Measurements from ENCODE around the gene FOXC2.

FOXC2 gene

DNA sequence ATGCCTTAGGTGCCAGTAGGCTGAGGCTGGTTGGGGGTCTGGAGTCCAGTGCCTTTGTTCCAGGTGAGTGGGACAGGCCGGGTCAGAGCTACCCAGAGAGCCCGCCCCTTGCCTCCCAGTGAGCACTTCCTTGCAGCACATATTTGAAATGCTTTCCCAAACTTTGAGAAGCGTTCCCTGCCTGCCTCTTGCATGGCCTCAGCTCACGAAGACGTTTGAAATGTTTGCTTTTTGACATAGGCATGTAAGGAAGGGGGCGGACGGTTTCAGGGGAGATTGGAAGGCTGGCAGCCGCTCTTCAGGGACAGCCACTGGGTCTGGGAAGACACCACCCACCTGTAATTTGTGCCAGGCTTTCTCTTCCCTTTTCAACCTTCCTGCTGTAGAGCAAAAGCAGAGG lies 6.6 kb downstream of the FOXC2 start:
- Histone ChIP-seq H3K27me3 (replicated peaks in 2 of 5; ENCODE audit: control insufficient read depth in 4 of 5, insufficient read depth in 5 of 5, low read length in 4 of 5) (peaks cover 15 to 100% (median 57%) of the 10 kb centered on the region in 5 experiments), H3K9me3 (ENCODE audit: control extremely low read depth in 1 of 5, control insufficient read depth in 4 of 5, insufficient read depth in 2 of 5, low read depth in 1 of 5, low read length in 4 of 5) (no peaks in the 10 kb centered on the region), H3K4me1 (ENCODE audit: control extremely low read depth in 1 of 4, control insufficient read depth in 4 of 4, insufficient read depth in 4 of 4, low read length in 3 of 4) (peaks cover 0 to 13% (median 11%) of the 10 kb centered on the region in 4 experiments), H3K36me3 (ENCODE audit: control insufficient read depth in 4 of 4, insufficient read depth in 4 of 4, low read length in 3 of 4) (no peaks in the 10 kb centered on the region), H3K27ac (ENCODE audit: insufficient read depth in 1 of 2, low read depth in 1 of 2, low read length in 2 of 2, poor library complexity in 1 of 2, severe bottlenecking in 2 of 2) (no peak overlapping the region), H3K4me3 (ENCODE audit: control insufficient read depth in 1 of 7, extremely low read depth in 1 of 7, insufficient read depth in 4 of 7, low read depth in 2 of 7, low read length in 6 of 7) (no peak overlapping the region)
- no peak for DNase-seq
- CTCF ChIA-PET = interaction anchor here (1.0 kb wide), 1 partner anchor 9 kb away, joined by 5 read pairs; no protein-coding TSS in a partner anchor
- WGBS (ENCODE audit: insufficient coverage) = 89% methylated on average over 7 of the region's 8 CpGs
- POLR2A ChIA-PET = no interaction called here

GRCh38 chr16:86573646-86574508 lies 7.2 kb downstream of the FOXC2 start:
- POLR2A ChIA-PET = no interaction called here
- Histone ChIP-seq H3K27me3 (replicated peaks in 2 of 5; ENCODE audit: control insufficient read depth in 4 of 5, insufficient read depth in 5 of 5, low read length in 4 of 5) (peaks cover 15 to 100% (median 59%) of the 10 kb centered on the region in 5 experiments), H3K36me3 (ENCODE audit: control insufficient read depth in 4 of 4, insufficient read depth in 4 of 4, low read length in 3 of 4) (no peaks in the 10 kb centered on the region), H3K9me3 (ENCODE audit: control extremely low read depth in 1 of 5, control insufficient read depth in 4 of 5, insufficient read depth in 2 of 5, low read depth in 1 of 5, low read length in 4 of 5) (no peaks in the 10 kb centered on the region), H3K4me3 (ENCODE audit: control insufficient read depth in 1 of 7, extremely low read depth in 1 of 7, insufficient read depth in 4 of 7, low read depth in 2 of 7, low read length in 6 of 7) (no peak overlapping the region), H3K4me1 (ENCODE audit: control extremely low read depth in 1 of 4, control insufficient read depth in 4 of 4, insufficient read depth in 4 of 4, low read length in 3 of 4) (peaks cover 0 to 17% (median 13%) of the 10 kb centered on the region in 4 experiments), H3K27ac (ENCODE audit: insufficient read depth in 1 of 2, low read depth in 1 of 2, low read length in 2 of 2, poor library complexity in 1 of 2, severe bottlenecking in 2 of 2) (no peak overlapping the region)
- CTCF ChIA-PET = no interaction called here
- 83% methylated on average over 11 of the region's 13 CpGs for WGBS (ENCODE audit: insufficient coverage)
- no peak for DNase-seq

DNA sequence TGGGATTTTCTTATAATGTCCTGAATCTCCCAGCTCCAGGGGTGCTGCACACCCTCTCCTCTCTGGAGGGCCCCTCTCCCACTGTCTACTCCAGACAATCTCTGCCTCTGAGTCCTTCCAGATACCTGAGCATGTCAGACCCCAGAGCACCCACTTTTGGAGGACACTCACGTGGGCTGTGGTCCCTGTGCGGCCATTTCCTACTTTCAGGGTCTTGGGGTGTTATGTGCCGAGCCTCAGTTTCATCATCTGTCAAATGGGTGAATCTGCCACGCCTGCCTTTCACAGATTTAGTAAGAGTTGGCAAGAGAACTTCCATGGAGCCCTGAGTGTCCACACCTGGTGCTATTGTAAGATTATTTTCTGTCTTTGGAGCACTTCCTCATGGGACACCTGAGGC lies 8.0 kb downstream of the FOXC2 start:
- ChIA-PET CTCF (no interaction called here), POLR2A (no interaction called here)
- no peak overlapping the region for H3K4me3 ChIP-seq (ENCODE audit: control insufficient read depth in 1 of 7, extremely low read depth in 1 of 7, insufficient read depth in 4 of 7, low read depth in 2 of 7, low read length in 6 of 7)
- no peak overlapping the region for H3K27ac ChIP-seq (ENCODE audit: insufficient read depth in 1 of 2, low read depth in 1 of 2, low read length in 2 of 2, poor library complexity in 1 of 2, severe bottlenecking in 2 of 2)
- H3K9me3 ChIP-seq (ENCODE audit: control extremely low read depth in 1 of 5, control insufficient read depth in 4 of 5, insufficient read depth in 2 of 5, low read depth in 1 of 5, low read length in 4 of 5) = no peaks in the 10 kb centered on the region
- no peak for DNase-seq
- peaks cover 0 to 23% (median 14%) of the 10 kb centered on the region in 4 experiments for H3K4me1 ChIP-seq (ENCODE audit: control extremely low read depth in 1 of 4, control insufficient read depth in 4 of 4, insufficient read depth in 4 of 4, low read length in 3 of 4)
- H3K27me3 ChIP-seq (replicated peaks in 2 of 5; ENCODE audit: control insufficient read depth in 4 of 5, insufficient read depth in 5 of 5, low read length in 4 of 5) = peaks cover 11 to 100% (median 55%) of the 10 kb centered on the region in 5 experiments
- WGBS (ENCODE audit: insufficient coverage) = 88% methylated on average over 4 of the region's 4 CpGs
- H3K36me3 ChIP-seq (ENCODE audit: control insufficient read depth in 4 of 4, insufficient read depth in 4 of 4, low read length in 3 of 4) = no peaks in the 10 kb centered on the region

DNA sequence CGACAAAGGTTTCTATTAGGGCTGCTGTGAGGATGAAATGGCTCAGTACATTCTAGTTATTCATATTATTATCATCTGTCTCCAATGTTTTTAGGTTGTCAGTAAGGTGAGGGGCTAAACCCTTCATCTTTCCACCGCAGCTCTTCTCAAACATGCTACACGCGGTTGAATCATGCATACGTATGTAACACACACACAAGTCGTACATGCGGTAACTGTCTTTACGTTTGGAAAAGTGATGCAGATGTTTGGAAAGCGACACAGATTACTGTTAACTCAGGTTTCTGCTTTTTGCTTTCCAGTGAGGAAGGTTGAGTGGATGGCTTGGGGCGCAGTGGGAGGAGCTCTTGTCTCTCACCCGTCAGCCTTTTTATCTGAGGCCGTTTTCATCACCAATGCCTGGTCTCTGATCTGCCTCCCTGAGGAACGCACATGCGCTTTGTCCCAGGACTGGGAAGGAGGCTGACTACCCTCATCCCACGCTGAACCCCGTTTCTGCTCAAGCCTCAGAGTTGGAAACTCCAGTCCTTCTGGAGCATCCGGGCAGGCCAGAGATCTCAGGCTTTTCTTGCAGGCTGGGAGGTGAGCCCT lies 8.6 kb downstream of the FOXC2 start:
- CTCF ChIA-PET = interaction anchor here (1.5 kb wide), 1 partner anchor 17 kb away, joined by 3 read pairs; no protein-coding TSS in a partner anchor
- Histone ChIP-seq H3K4me1 (ENCODE audit: control extremely low read depth in 1 of 4, control insufficient read depth in 4 of 4, insufficient read depth in 4 of 4, low read length in 3 of 4) (peaks cover 0 to 23% (median 14%) of the 10 kb centered on the region in 4 experiments), H3K36me3 (ENCODE audit: control insufficient read depth in 4 of 4, insufficient read depth in 4 of 4, low read length in 3 of 4) (no peaks in the 10 kb centered on the region), H3K27me3 (replicated peaks in 2 of 5; ENCODE audit: control insufficient read depth in 4 of 5, insufficient read depth in 5 of 5, low read length in 4 of 5) (peaks cover 7 to 100% (median 55%) of the 10 kb centered on the region in 5 experiments), H3K9me3 (ENCODE audit: control extremely low read depth in 1 of 5, control insufficient read depth in 4 of 5, insufficient read depth in 2 of 5, low read depth in 1 of 5, low read length in 4 of 5) (no peaks in the 10 kb centered on the region), H3K27ac (ENCODE audit: insufficient read depth in 1 of 2, low read depth in 1 of 2, low read length in 2 of 2, poor library complexity in 1 of 2, severe bottlenecking in 2 of 2) (no peak overlapping the region), H3K4me3 (ENCODE audit: control insufficient read depth in 1 of 7, extremely low read depth in 1 of 7, insufficient read depth in 4 of 7, low read depth in 2 of 7, low read length in 6 of 7) (no peak overlapping the region)
- DNase-seq = no peak
- WGBS (ENCODE audit: insufficient coverage) = 79% methylated on average over 14 of the region's 17 CpGs
- POLR2A ChIA-PET = no interaction called here

- peak; percentile 66 to 80 (median 76) for DNase-seq
- Histone ChIP-seq H3K4me3 (ENCODE audit: control insufficient read depth in 1 of 7, extremely low read depth in 1 of 7, insufficient read depth in 4 of 7, low read depth in 2 of 7, low read length in 6 of 7) (peak overlapping the region in 6 of 7 experiments; percentile 23 to 72 (median 56)), H3K9me3 (ENCODE audit: control extremely low read depth in 1 of 5, control insufficient read depth in 4 of 5, insufficient read depth in 2 of 5, low read depth in 1 of 5, low read length in 4 of 5) (no peaks in the 10 kb centered on the region), H3K27me3 (replicated peaks in 2 of 5; ENCODE audit: control insufficient read depth in 4 of 5, insufficient read depth in 5 of 5, low read length in 4 of 5) (peaks cover 1 to 100% (median 60%) of the 10 kb centered on the region in 5 experiments), H3K36me3 (ENCODE audit: control insufficient read depth in 4 of 4, insufficient read depth in 4 of 4, low read length in 3 of 4) (no peaks in the 10 kb centered on the region), H3K4me1 (ENCODE audit: control extremely low read depth in 1 of 4, control insufficient read depth in 4 of 4, insufficient read depth in 4 of 4, low read length in 3 of 4) (peaks cover 0 to 23% (median 14%) of the 10 kb centered on the region in 4 experiments), H3K27ac (ENCODE audit: insufficient read depth in 1 of 2, low read depth in 1 of 2, low read length in 2 of 2, poor library complexity in 1 of 2, severe bottlenecking in 2 of 2) (no peak overlapping the region)
- ChIA-PET POLR2A (interaction anchor here (0.6 kb wide), 1 partner anchor 485 kb away, joined by 4 read pairs; no protein-coding TSS in a partner anchor), CTCF (interaction anchor here (1.0 to 2.0 kb wide), 5 partner anchors 12 to 703 kb away, joined by 3 to 4 read pairs (median 4); no protein-coding TSS in a partner anchor)
- under 1% methylated on average over 42 of the region's 54 CpGs for WGBS (ENCODE audit: insufficient coverage)
These were observed 9.3 kb downstream of the FOXC2 start for GRCh38 chr16:86575754-86576557.

- POLR2A ChIA-PET = no interaction called here
- Histone ChIP-seq H3K9me3 (ENCODE audit: control extremely low read depth in 1 of 5, control insufficient read depth in 4 of 5, insufficient read depth in 2 of 5, low read depth in 1 of 5, low read length in 4 of 5) (no peaks in the 10 kb centered on the region), H3K4me3 (ENCODE audit: control insufficient read depth in 1 of 7, extremely low read depth in 1 of 7, insufficient read depth in 4 of 7, low read depth in 2 of 7, low read length in 6 of 7) (peak overlapping the region in 5 of 7 experiments; percentile 52 to 72 (median 57)), H3K4me1 (ENCODE audit: control extremely low read depth in 1 of 4, control insufficient read depth in 4 of 4, insufficient read depth in 4 of 4, low read length in 3 of 4) (peaks cover 0 to 23% (median 14%) of the 10 kb centered on the region in 4 experiments), H3K36me3 (ENCODE audit: control insufficient read depth in 4 of 4, insufficient read depth in 4 of 4, low read length in 3 of 4) (no peaks in the 10 kb centered on the region), H3K27me3 (replicated peaks in 2 of 5; ENCODE audit: control insufficient read depth in 4 of 5, insufficient read depth in 5 of 5, low read length in 4 of 5) (peaks cover 2 to 100% (median 63%) of the 10 kb centered on the region in 5 experiments), H3K27ac (ENCODE audit: insufficient read depth in 1 of 2, low read depth in 1 of 2, low read length in 2 of 2, poor library complexity in 1 of 2, severe bottlenecking in 2 of 2) (no peak overlapping the region)
- CTCF ChIA-PET = interaction anchor here (1.0 to 2.1 kb wide), 6 partner anchors 12 to 702 kb away, joined by 3 to 6 read pairs (median 4); no protein-coding TSS in a partner anchor
- DNase-seq = no peak
- 6% methylated on average over 29 of the region's 33 CpGs for WGBS (ENCODE audit: insufficient coverage)
These were observed 10.1 kb downstream of the FOXC2 start for GRCh38 chr16:86576591-86577313.
